MM.1S (cell line): ENCODE results near the gene PRKAR2B.

ENCODE experiments used
- DNase-seq: peaks from one replicate; pipeline ENCODE4 v3.0.0-alpha.2; 2015
- H2AFZ ChIP-seq: fragments of 300-600 bp; sonication (generic); 2 replicates; pipeline ENCODE4 v1.6.0; 2016; ENCODE audit warnings: antibody characterized with exemption, low read length
- H3F3A ChIP-seq: fragments of 300-600 bp; sonication (generic); 2 replicates; pipeline ENCODE4 v1.6.1; 2016; ENCODE audit warnings: mild to moderate bottlenecking, antibody characterized with exemption, low read length, moderate library complexity, mixed read lengths; ENCODE audit not compliant: insufficient read depth
- H3K27ac ChIP-seq: fragments of 300-600 bp; sonication (generic); 2 replicates; pipeline ENCODE4 v1.5.1; 2016; ENCODE audit warnings: mild to moderate bottlenecking, low read length
- H3K27me3 ChIP-seq: fragments of 300-600 bp; sonication (generic); replicated peaks from 2 replicates; pipeline ENCODE4 v1.6.0; 2016; ENCODE audit warnings: low read length; ENCODE audit not compliant: insufficient read depth
- H3K36me3 ChIP-seq: fragments of 300-600 bp; sonication (generic); replicated peaks from 2 replicates; pipeline ENCODE4 v1.6.1; 2016; ENCODE audit warnings: mild to moderate bottlenecking, low read length, mixed read lengths; ENCODE audit not compliant: insufficient read depth
- H3K4me1 ChIP-seq: fragments of 300-600 bp; sonication (generic); 2 replicates; pipeline ENCODE4 v1.6.1; 2016; ENCODE audit warnings: low read length, mixed read lengths
- H3K4me2 ChIP-seq: fragments of 300-600 bp; sonication (generic); 2 replicates; pipeline ENCODE4 v1.6.0; 2016; ENCODE audit warnings: low read depth, low read length
- H3K4me3 ChIP-seq: fragments of 300-600 bp; sonication (generic); 2 replicates; pipeline ENCODE4 v1.5.1; 2016; ENCODE audit warnings: low read length, mixed read lengths
- H3K79me2 ChIP-seq: fragments of 300-600 bp; sonication (generic); 2 replicates; pipeline ENCODE4 v1.6.1; 2016; ENCODE audit warnings: mixed run types, low read length, mixed read lengths
- H3K9ac ChIP-seq: fragments of 300-600 bp; sonication (generic); 2 replicates; pipeline ENCODE4 v1.6.1; 2016; ENCODE audit warnings: low read length, mixed read lengths
- H3K9me2 ChIP-seq: fragments of 300-600 bp; sonication (generic); replicated peaks from 2 replicates; pipeline ENCODE4 v1.6.1; 2016; ENCODE audit warnings: mild to moderate bottlenecking, low read length, mixed read lengths; ENCODE audit not compliant: insufficient read depth
- H3K9me3 ChIP-seq: fragments of 300-600 bp; sonication (generic); replicated peaks from 2 replicates; pipeline ENCODE4 v1.6.1; 2016; ENCODE audit warnings: mild to moderate bottlenecking, low read length, mixed read lengths; ENCODE audit not compliant: insufficient read depth
- H4K20me1 ChIP-seq: fragments of 300-600 bp; sonication (generic); 2 replicates; pipeline ENCODE4 v1.6.1; 2016; ENCODE audit warnings: mild to moderate bottlenecking, low read length, moderate library complexity, mixed read lengths; ENCODE audit not compliant: insufficient read depth
- CTCF ChIP-seq: fragments of 300-600 bp; sonication (generic); IDR thresholded peaks from 2 replicates; pipeline ENCODE4 v1.5.1; 2016; ENCODE audit warnings: antibody characterized with exemption, low read length, mixed read lengths
- EZH2 ChIP-seq: fragments of 300-600 bp; sonication (generic); optimal IDR thresholded peaks from 2 replicates; pipeline ENCODE3; 2017; ENCODE audit warnings: low read depth, mild to moderate bottlenecking, antibody characterized with exemption, low read length, mixed read lengths
- EZH2phosphoT487 ChIP-seq: fragments of 300-600 bp; sonication (generic); IDR thresholded peaks from 2 replicates; pipeline ENCODE4 v1.6.1; 2018; ENCODE audit warnings: antibody characterized with exemption, low read length

The PRKAR2B gene

GRCh38 chr7:107150375-107151073 lies 106.0 kb downstream of the PRKAR2B start:
- no peaks in the 10 kb centered on the region for H3K4me1 ChIP-seq

GRCh38 chr7:107151538-107151937 lies 107.0 kb downstream of the PRKAR2B start:
- Histone ChIP-seq H3K36me3 (no peaks in the 10 kb centered on the region), H3K9ac (no peak overlapping the region), H3K27me3 (no peaks in the 10 kb centered on the region), H3K4me3 (no peak overlapping the region), H4K20me1 (no peaks in the 10 kb centered on the region), H3K9me2 (no peaks in the 10 kb centered on the region), H3F3A (no peaks in the 10 kb centered on the region), H3K9me3 (no peaks in the 10 kb centered on the region), H3K4me1 (no peaks in the 10 kb centered on the region), H3K79me2 (no peaks in the 10 kb centered on the region), H3K4me2 (no peak overlapping the region), H3K27ac (no peak overlapping the region), H2AFZ (no peak overlapping the region)
- DNase-seq, result peak; percentile 40
- no peak for TF ChIP-seq EZH2
- TF ChIP-seq CTCF, result no peak
- no peak for TF ChIP-seq EZH2phosphoT487

More at GRCh38 chr7:107150375-107151073, 106.0 kb downstream of the PRKAR2B start:
- no peak overlapping the region for H3K9ac ChIP-seq
- H3K79me2 ChIP-seq, result no peaks in the 10 kb centered on the region
- H3K9me2 ChIP-seq, result no peaks in the 10 kb centered on the region
- H3K27ac ChIP-seq, result no peak overlapping the region
- no peaks in the 10 kb centered on the region for H3F3A ChIP-seq
- no peaks in the 10 kb centered on the region for H4K20me1 ChIP-seq
- H2AFZ ChIP-seq, result no peak overlapping the region
- DNase-seq, result peak; percentile 81
- H3K36me3 ChIP-seq, result no peaks in the 10 kb centered on the region
- no peak overlapping the region for H3K4me3 ChIP-seq
- no peaks in the 10 kb centered on the region for H3K27me3 ChIP-seq
- TF ChIP-seq EZH2, result no peak
- peak; percentile 74 for TF ChIP-seq CTCF
- H3K9me3 ChIP-seq, result no peaks in the 10 kb centered on the region
- H3K4me2 ChIP-seq, result no peak overlapping the region

- Histone ChIP-seq H3K4me1 (no peaks in the 10 kb centered on the region), H3K9me2 (no peaks in the 10 kb centered on the region), H3K9ac (no peak overlapping the region), H3K9me3 (no peaks in the 10 kb centered on the region), H3K27ac (no peak overlapping the region), H2AFZ (no peak overlapping the region), H3K79me2 (no peaks in the 10 kb centered on the region), H3K4me2 (no peak overlapping the region), H3K36me3 (no peaks in the 10 kb centered on the region), H3F3A (no peaks in the 10 kb centered on the region), H4K20me1 (no peaks in the 10 kb centered on the region), H3K27me3 (no peaks in the 10 kb centered on the region), H3K4me3 (no peak overlapping the region)
- no peak for DNase-seq
- no peak for TF ChIP-seq EZH2phosphoT487
- TF ChIP-seq EZH2, result no peak
- TF ChIP-seq CTCF, result no peak
Observed at GRCh38 chr7:107152011-107152410, 107.5 kb downstream of the PRKAR2B start.
